ENCODE results near the gene AKNA. TPM values are rescaled to one million over a fixed set of nuclear protein-coding genes. Genes with fewer than 3 reads are reported as not detected.

AKNA gene
- total RNA-seq, 1 donor from 2014 or later: 0.20 TPM

GRCh38 chr9:114304416-114305188 is 83.2 kb downstream of the AKNA start:
- DNase-seq (ENCODE audit: low read depth in 2 of 2): no peak

- no peak for DNase-seq (ENCODE audit: low read depth in 2 of 2)
Observed at GRCh38 chr9:114303977-114304376, 83.8 kb downstream of the AKNA start.

GRCh38 chr9:114303571-114303970 is 84.2 kb downstream of the AKNA start:
- no peak for DNase-seq (ENCODE audit: low read depth in 2 of 2)

GRCh38 chr9:114302727-114303126 is 85.1 kb downstream of the AKNA start:
- no peak for DNase-seq (ENCODE audit: low read depth in 2 of 2)

GRCh38 chr9:114301798-114302565 is 85.8 kb downstream of the AKNA start:
- no peak for DNase-seq (ENCODE audit: low read depth in 2 of 2)

GRCh38 chr9:114300846-114301797 is 86.7 kb downstream of the AKNA start:
- DNase-seq (ENCODE audit: low read depth in 2 of 2): no peak

GRCh38 chr9:114300153-114300845 is 87.5 kb downstream of the AKNA start:
- no peak for DNase-seq (ENCODE audit: low read depth in 2 of 2)

GRCh38 chr9:114299286-114300152 is 88.3 kb downstream of the AKNA start:
- DNase-seq (ENCODE audit: low read depth in 2 of 2): peak in 1 of 2 donors; percentile 69

- DNase-seq (ENCODE audit: low read depth in 2 of 2): no peak
Observed at GRCh38 chr9:114296338-114296737, 91.4 kb downstream of the AKNA start.

GRCh38 chr9:114294664-114295063 is 93.1 kb downstream of the AKNA start:
- DNase-seq (ENCODE audit: low read depth in 2 of 2): no peak

GRCh38 chr9:114291886-114292590 is 95.7 kb downstream of the AKNA start:
- DNase-seq (ENCODE audit: low read depth in 2 of 2): no peak

- DNase-seq (ENCODE audit: low read depth in 2 of 2): peak; percentile 70 to 74
Observed at GRCh38 chr9:114291064-114291474, 96.7 kb downstream of the AKNA start.

GRCh38 chr9:114290561-114290986 is 97.2 kb downstream of the AKNA start:
- no peak for DNase-seq (ENCODE audit: low read depth in 2 of 2)

GRCh38 chr9:114289571-114290481 is 98.0 kb downstream of the AKNA start:
- DNase-seq (ENCODE audit: low read depth in 2 of 2): no peak

- no peak for DNase-seq (ENCODE audit: low read depth in 2 of 2)
Observed at GRCh38 chr9:114289106-114289505, 98.7 kb downstream of the AKNA start.

- peak; percentile 23 to 80 for DNase-seq (ENCODE audit: low read depth in 2 of 2)
Observed at GRCh38 chr9:114288193-114289091, 99.3 kb downstream of the AKNA start.

GRCh38 chr9:114287763-114288192 is 100.0 kb downstream of the AKNA start:
- DNase-seq (ENCODE audit: low read depth in 2 of 2): no peak

Measured in lung microvascular endothelial cell (primary cell).